Calu3 (cell line): ENCODE measurements around the gene NFATC1. TPM values are rescaled to one million over a fixed set of nuclear protein-coding genes. Genes with fewer than 3 reads are reported as not detected.
"Not testable (repeated sequence)": the region's sequence is repeated elsewhere in the genome, so short reads cannot be mapped to it uniquely, and the experiment has no call there.

Experiments used
- BruUV-seq: library from RNA; stranded (reverse); fragments of 400-500 nt; replicated peaks from 2 replicates; lab custom pipeline; 2021; lab: Mats Ljungman, UMichigan
- CTCF ChIA-PET: fragments of 300-600 bp; sonication (Branson Sonifier 250); formaldehyde crosslinking; loops from one replicate; lab custom pipeline; 2022; ENCODE audit warnings: antibody characterized with exemption; lab: Charles Lee
- DNase-seq: peaks from one replicate; pipeline ENCODE4 v3.0.0; 2022
- H3K27ac Mint-ChIP-seq: one replicate; pipeline ENCODE4 v1.8.0; 2022; ENCODE audit warnings: mixed read lengths; ENCODE audit not compliant: unreplicated experiment
- H3K27me3 Mint-ChIP-seq: one replicate; pipeline ENCODE4 v1.8.0; 2022; ENCODE audit warnings: mixed read lengths; ENCODE audit not compliant: unreplicated experiment
- H3K36me3 Mint-ChIP-seq: one replicate; pipeline ENCODE4 v1.8.0; 2022; ENCODE audit warnings: mild to moderate bottlenecking, moderate library complexity, mixed read lengths; ENCODE audit not compliant: insufficient read depth, unreplicated experiment
- H3K4me1 Mint-ChIP-seq: one replicate; pipeline ENCODE4 v1.8.0; 2022; ENCODE audit warnings: mild to moderate bottlenecking, low read depth, mixed read lengths; ENCODE audit not compliant: unreplicated experiment
- H3K4me3 Mint-ChIP-seq: one replicate; pipeline ENCODE4 v1.8.0; 2022; ENCODE audit warnings: mild to moderate bottlenecking, low read depth, moderate library complexity, mixed read lengths; ENCODE audit not compliant: unreplicated experiment
- H3K9me3 Mint-ChIP-seq: one replicate; pipeline ENCODE4 v1.8.0; 2022; ENCODE audit warnings: low read depth, mixed read lengths; ENCODE audit not compliant: unreplicated experiment
- CTCF ChIP-seq: fragments of 200-600 bp; IDR thresholded peaks from one replicate; pipeline ENCODE4 v1.8.0; 2022; ENCODE audit warnings: antibody characterized with exemption; ENCODE audit not compliant: unreplicated experiment
- intact Hi-C: fragments of 100-400 bp; cut with micrococcal nuclease; formaldehyde crosslinking; loops from one replicate; pipeline ENCODE4 v1.10.0; 2022; ENCODE audit not compliant: unreplicated experiment
- total RNA-seq: library from RNA; stranded (reverse); gene quantifications from 2 replicates; pipeline ENCODE4 v1.2.3, GENCODE V29; 2022

The NFATC1 gene
- total RNA-seq, 1 experiment from 2014 or later = 5.9 TPM

GRCh38 chr18:79503406-79503805 is 107.7 kb downstream of the NFATC1 start:
- H3K4me3 Mint-ChIP-seq = no peak overlapping the region
- CTCF ChIA-PET = no interaction called here
- no TSS peak for BruUV-seq
- H3K9me3 Mint-ChIP-seq = peaks cover 4% of the 10 kb centered on the region
- H3K27me3 Mint-ChIP-seq = peaks cover 4% of the 10 kb centered on the region
- H3K4me1 Mint-ChIP-seq = no peaks in the 10 kb centered on the region
- DNase-seq = no peak
- H3K27ac Mint-ChIP-seq = no peak overlapping the region
- no peak for TF ChIP-seq CTCF
- intact Hi-C loops = no loop called here
- no peaks in the 10 kb centered on the region for H3K36me3 Mint-ChIP-seq

DNA sequence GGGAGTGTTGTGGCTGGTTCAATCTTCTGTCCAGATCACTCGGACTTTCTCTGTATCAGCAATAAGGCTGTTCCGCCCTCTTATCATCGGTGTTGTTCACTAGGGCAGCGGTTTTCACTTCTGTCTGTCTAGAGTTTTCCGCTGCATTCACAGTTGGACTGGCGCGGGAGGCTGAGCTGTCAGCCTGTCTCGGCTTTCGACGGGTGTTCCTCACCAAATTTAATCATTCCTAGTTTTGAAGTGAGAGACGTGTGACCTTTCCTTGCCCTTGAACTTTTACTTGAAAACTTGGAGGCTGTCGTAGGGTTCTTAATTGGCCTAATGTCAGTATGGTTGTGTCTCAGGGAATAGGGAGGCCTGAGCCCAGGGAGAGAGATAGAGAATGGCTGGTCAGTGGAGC is 108.3 kb downstream of the NFATC1 start:
- no peak for TF ChIP-seq CTCF
- H3K27ac Mint-ChIP-seq = no peak overlapping the region
- no peaks in the 10 kb centered on the region for H3K36me3 Mint-ChIP-seq
- CTCF ChIA-PET = no interaction called here
- peaks cover 11% of the 10 kb centered on the region for H3K27me3 Mint-ChIP-seq
- H3K4me1 Mint-ChIP-seq = no peaks in the 10 kb centered on the region
- DNase-seq = no peak
- no TSS peak for BruUV-seq
- H3K9me3 Mint-ChIP-seq = peaks cover 3% of the 10 kb centered on the region
- no peak overlapping the region for H3K4me3 Mint-ChIP-seq
- intact Hi-C loops = no loop called here

- CTCF ChIA-PET, DNase-seq, H3K9me3 Mint-ChIP-seq, H3K4me3 Mint-ChIP-seq, BruUV-seq, intact Hi-C loops, H3K36me3 Mint-ChIP-seq, H3K27ac Mint-ChIP-seq, H3K4me1 Mint-ChIP-seq: not testable (repeated sequence)
- peaks cover 13% of the 10 kb centered on the region for H3K27me3 Mint-ChIP-seq
Measured at GRCh38 chr18:79504495-79504894, 108.8 kb downstream of the NFATC1 start.

DNA sequence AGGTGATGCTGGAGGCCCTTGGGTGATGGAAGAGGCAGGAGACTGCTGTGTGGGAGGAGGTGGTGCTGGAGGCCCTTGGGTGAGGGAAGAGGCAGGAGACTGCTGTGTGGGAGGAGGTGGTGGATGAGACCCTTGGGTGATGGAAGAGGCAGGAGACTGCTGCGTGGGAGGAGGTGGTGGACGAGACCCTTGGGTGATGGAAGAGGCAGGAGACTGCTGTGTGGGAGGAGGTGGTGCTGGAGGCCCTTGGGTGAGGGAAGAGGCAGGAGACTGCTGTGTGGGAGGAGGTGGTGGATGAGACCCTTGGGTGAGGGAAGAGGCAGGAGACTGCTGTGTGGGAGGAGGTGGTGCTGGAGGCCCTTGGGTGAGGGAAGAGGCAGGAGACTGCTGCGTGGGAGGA is 109.7 kb downstream of the NFATC1 start:
- H3K9me3 Mint-ChIP-seq, BruUV-seq, H3K36me3 Mint-ChIP-seq, H3K4me1 Mint-ChIP-seq, H3K4me3 Mint-ChIP-seq, CTCF ChIA-PET, H3K27ac Mint-ChIP-seq, DNase-seq, intact Hi-C loops: not testable (repeated sequence)
- H3K27me3 Mint-ChIP-seq = peaks cover 13% of the 10 kb centered on the region

DNA sequence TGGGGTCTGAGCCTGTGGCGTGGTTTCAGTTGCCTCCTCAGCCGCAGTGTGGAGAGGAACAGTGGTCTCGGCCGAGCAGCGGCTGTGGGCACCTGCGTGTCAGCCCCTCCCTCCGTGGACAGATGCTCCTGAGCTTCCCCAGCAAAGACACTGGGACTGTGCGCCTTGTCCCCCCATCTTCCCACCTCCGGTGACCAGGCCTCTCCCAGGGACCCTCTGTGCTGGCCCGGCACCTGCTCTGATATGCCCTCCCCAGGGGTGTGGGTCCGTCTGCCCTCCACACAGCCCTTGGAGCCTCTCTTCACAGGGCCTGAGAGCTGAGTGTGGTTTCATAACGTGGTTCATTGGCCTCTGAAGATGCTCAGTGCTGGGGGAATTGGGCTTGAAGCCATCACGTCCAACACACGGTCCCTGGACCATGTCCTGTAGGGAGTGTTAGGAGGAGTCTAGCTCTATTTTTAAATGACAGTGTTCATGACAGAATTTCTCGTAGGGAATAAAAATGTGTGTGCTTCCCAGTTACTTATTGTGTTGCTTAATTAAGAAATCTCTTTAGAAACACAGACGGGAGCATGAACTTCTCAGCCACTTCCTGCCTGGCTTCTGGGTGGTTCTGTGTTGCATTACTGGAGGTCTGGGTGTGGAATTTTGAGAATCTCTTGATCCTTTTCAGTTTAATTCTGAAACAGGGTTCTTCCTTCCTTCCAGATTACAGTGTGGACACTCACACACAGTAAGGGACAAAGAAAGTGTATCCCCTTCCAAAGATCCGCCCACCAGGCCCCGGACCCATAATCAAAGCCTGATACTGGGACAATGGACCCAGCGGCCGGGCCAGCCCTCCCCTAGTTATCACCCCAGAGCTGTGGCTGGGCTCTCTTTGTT is 110.7 kb downstream of the NFATC1 start:
- Mint-ChIP-seq H3K9me3 (peaks cover 3% of the 10 kb centered on the region), H3K4me1 (no peaks in the 10 kb centered on the region), H3K4me3 (no peak overlapping the region), H3K27me3 (peaks cover 13% of the 10 kb centered on the region), H3K36me3 (no peaks in the 10 kb centered on the region), H3K27ac (no peak overlapping the region)
- no peak for TF ChIP-seq CTCF
- DNase-seq = no peak
- CTCF ChIA-PET = no interaction called here
- BruUV-seq = no TSS peak
- intact Hi-C loops = no loop called here
